HG03139 (cell line): Measurements from ENCODE around the gene DCAF4L1.

Experiments
- ATAC-seq: cut with Tn5 transposase; IDR thresholded peaks from one replicate; pipeline ENCODE4 v1.9.1; 2021; ENCODE audit not compliant: unreplicated experiment

Gene DCAF4L1

DNA sequence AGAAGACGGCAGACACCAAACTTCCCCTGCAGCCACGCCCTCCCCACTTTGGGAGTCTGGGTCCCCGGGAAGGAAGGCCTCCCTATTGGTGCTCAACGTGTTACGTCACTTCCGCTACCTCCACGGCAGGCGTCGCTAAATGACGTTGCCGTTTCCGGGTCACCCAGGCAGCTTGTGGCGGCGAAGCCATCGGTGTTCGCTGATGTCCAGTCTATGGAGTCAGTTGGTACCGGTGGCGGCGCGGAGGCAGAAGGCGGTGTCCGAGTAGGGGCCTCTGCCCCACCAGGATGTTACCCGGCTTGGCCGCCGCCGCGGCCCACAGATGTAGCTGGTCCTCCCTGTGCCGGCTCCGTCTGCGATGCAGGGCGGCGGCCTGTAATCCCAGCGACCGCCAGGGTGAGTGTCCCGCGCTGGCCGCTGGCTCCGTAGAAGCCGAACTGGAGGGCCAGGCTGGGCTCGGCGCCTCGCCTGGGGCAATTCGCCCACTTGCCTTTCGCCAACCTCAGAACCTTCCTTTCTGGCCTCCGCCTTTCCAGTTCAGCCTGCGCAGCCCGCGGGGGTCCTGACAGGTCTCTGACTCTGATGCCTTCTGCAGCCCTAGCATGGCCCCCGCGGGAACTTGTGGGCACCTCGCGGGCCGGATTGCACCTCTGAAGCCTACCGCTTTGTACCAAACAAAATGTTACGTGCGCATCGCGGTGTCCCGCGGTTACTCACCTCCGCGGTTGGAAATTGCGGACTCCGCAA, 9.0 kb downstream of the DCAF4L1 start, which contains the start of gene SLC30A9:
TSS of gene SLC30A9 (plus strand) at position 166 of the 747 bp plus-strand sequence. CDS start at position 288, 122 bp downstream.
- peak; percentile 94 for ATAC-seq

DNA sequence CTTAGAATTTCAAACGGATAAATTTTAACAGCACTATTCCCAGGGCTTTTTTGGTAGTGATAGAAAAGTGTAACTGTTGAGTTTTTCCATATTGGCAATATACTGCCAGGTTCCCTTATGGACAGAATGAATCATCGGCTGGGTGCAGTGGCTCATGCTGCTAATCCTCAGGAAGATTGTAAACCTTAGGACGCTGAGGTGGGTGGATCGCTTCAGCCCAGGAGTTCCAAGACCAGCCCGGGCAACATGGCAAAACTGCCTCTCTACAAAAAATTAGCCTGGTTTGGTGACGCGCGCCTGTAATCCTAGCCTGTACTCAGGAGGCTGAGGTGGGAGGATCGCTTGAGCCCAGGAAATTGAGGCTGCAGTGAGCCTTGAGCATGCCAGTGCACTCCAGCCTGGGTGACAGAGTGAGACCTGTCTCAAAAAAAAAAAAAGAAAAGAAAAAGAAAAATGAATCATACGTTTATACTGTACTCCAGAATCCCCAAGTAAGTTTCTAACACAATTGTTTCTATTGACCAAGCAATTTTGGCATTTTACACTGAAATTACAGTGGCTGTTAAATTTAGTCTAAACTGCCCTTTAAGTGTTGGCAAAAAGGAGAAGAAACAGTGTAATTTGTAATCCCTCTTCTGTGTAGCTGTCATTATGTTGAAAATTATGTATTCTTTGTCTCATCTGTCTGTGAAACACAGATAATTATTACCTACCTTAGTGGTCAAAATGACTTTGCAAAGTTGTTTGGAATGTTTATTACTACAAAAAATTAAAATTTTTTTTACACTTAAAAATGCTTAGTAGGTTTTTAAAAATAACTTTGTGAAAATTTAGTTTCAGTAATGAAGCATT, 10.6 kb downstream of the DCAF4L1 start:
- ATAC-seq = no peak

- ATAC-seq = no peak
Measured at GRCh38 chr4:41992967-41993857, 11.7 kb downstream of the DCAF4L1 start.

GRCh38 chr4:41994461-41994985, 13.0 kb downstream of the DCAF4L1 start:
- ATAC-seq = no peak

GRCh38 chr4:41998019-41998418, 16.5 kb downstream of the DCAF4L1 start:
- ATAC-seq = no peak

DNA sequence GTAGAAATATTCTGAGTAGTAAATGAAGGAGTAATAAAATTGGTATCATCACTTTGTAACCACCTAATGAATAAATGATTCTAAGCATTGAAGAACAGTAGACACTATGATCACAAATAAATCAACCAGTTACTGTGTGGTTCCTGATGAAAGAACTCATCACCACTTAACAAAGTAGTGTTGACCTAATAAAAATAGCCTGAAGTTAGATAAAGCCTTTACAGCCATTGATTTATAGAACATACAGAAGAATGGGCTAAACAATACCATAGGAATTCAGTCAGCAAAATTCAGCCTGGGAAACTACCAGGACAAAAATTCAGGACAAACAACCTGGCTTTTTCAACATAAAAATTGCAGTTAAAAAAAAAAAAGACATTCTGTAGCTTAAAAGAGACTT, 17.8 kb downstream of the DCAF4L1 start:
- ATAC-seq = no peak

DNA sequence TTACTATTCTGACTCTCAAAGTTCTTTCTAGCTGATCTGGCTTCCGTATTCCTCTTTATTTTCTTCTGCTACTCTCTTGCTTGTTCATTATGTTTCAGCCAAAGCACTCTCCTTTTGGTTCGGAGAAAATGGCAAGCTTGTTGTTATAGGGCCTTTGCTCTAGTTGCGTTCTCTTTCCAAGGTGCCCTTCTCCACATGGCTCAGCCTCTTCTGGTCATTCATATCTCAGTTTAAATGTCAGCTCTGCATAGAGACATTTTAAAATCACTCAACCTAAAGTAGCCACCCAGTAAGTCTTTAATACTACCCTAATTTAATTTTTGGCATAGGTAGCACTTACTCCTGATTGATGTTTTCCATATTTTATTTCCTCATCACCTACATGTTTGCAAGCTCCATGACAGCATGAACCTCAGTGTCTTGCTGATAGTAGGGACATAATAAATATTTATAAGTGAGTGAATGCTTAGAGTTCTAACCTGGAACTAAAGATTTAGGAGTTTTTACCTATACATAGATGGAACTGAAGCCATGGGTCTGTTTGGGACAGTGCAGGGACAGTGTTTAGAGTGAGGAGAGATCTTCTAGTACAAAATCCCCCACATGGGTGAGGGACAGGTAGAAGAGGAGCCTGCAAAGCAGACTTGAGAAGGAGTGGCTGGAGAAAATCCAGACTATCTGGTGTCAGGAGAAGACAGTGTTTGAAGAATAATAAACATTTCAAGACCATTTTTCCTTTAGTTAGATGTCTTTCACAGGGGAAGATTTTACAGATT, 26.6 kb downstream of the DCAF4L1 start:
- no peak for ATAC-seq

DNA sequence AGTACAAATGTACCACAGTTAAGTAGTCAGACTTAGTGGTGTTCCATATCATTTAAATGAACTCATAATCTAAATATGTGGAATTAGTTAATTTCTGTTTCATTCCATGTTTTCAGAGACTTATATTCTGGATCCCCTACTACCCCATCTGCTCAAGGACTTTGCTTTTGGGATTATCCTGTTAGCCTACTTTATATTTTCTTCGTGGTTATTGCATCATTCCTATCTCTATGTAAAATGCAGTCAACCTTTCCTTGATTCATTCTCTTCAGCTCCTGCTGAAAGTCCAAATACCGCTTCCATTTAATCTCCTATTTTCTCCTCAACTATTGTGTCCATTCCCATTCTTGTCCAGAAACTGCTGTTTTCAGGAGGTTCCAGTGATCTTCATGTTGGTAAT, 33.9 kb downstream of the DCAF4L1 start:
- ATAC-seq = no peak

GRCh38 chr4:42018451-42018850, 36.9 kb downstream of the DCAF4L1 start:
- ATAC-seq = no peak
